NCI-H187 treated with DMSO at 0.1 percent for 48 hours (cell line): ENCODE data around the gene HS6ST2.
A peak's percentile ranks its signal among the peaks of the same experiment; 100 is the strongest.

Source experiments
- DNase-seq: peaks from one replicate; lab custom pipeline; 2025; lab: John Stamatoyannopoulos, UW

Gene HS6ST2

GRCh38 chrX:132612821-132613564 lies 345.4 kb downstream of the HS6ST2 start:
- DNase-seq = no peak

GRCh38 chrX:132610536-132610935 lies 347.9 kb downstream of the HS6ST2 start:
- no peak for DNase-seq

GRCh38 chrX:132609362-132609848 lies 349.0 kb downstream of the HS6ST2 start:
- no peak for DNase-seq

- DNase-seq = no peak
These were observed 354.6 kb downstream of the HS6ST2 start for GRCh38 chrX:132603700-132604286.

GRCh38 chrX:132602701-132603100 lies 355.7 kb downstream of the HS6ST2 start:
- no peak for DNase-seq

- DNase-seq = no peak
These were observed 363.4 kb downstream of the HS6ST2 start for GRCh38 chrX:132594999-132595398.

GRCh38 chrX:132594129-132594528 lies 364.3 kb downstream of the HS6ST2 start:
- DNase-seq = no peak

- DNase-seq = peak; percentile 80
These were observed 365.5 kb downstream of the HS6ST2 start for GRCh38 chrX:132592880-132593279.

GRCh38 chrX:132591719-132592275 lies 366.6 kb downstream of the HS6ST2 start:
- peak; percentile 53 for DNase-seq

GRCh38 chrX:132590350-132591026 lies 367.9 kb downstream of the HS6ST2 start:
- no peak for DNase-seq

GRCh38 chrX:132584936-132585335 lies 373.5 kb downstream of the HS6ST2 start:
- no peak for DNase-seq

GRCh38 chrX:132576939-132577338 lies 381.5 kb downstream of the HS6ST2 start:
- no peak for DNase-seq
